ENCODE results near the gene ARL4A. TPM values are rescaled to one million over a fixed set of nuclear protein-coding genes. Genes with fewer than 3 reads are reported as not detected.

ARL4A gene
- total and polyA plus RNA-seq, 2 of the 13 experiments (the other 11 are each of a cell fraction or from before 2014, with no cell fraction given): 10.8 to 25.6 TPM

DNA sequence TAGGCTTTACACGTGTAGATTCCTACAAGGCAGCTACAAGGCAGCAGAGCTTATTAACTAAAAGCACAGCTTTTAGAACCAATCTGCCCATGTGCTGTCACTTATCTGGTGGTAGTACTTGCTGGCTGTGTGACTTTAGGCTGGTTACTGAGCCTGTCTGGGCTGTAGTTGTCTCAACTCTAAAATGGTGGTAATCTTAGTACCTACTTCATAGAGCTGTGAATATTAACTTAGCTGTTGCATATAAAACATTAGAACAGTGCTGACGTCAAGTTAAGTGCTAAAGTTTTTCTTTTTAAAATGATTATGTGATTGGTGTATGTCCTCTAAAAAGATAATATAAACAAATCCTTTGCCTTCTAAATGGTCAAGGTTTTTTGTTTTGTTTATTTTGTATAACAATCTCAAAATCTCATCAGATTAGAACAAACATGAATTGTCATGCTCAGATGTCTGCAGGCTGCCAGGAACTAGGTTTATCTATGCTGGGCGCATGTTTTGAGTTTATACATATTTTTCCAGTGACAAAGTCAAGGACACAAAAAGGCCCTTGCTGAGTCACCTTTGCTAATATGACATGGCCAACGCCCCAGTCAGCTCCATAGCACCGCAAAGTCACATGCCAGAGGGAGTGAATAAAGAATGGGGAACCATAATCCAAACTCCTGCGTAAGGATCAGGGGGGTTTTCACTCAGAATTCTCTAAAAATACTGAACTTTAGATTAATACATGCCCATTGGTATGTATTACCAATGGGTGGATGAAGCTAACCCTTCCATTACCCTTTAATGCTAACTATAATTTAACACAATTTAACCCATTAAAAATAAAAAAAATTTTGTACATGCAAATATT is 39.8 kb upstream of the ARL4A start (continued):
- TF ChIP-seq, protein P1, sequence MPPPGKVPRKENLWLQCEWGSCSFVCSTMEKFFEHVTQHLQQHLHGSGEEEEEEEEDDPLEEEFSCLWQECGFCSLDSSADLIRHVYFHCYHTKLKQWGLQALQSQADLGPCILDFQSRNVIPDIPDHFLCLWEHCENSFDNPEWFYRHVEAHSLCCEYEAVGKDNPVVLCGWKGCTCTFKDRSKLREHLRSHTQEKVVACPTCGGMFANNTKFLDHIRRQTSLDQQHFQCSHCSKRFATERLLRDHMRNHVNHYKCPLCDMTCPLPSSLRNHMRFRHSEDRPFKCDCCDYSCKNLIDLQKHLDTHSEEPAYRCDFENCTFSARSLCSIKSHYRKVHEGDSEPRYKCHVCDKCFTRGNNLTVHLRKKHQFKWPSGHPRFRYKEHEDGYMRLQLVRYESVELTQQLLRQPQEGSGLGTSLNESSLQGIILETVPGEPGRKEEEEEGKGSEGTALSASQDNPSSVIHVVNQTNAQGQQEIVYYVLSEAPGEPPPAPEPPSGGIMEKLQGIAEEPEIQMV (CRISPR knock-in tag; IDR thresholded peaks at IDR 0.05; ENCODE audit: low read depth): no peak
- TF ChIP-seq, protein P2, sequence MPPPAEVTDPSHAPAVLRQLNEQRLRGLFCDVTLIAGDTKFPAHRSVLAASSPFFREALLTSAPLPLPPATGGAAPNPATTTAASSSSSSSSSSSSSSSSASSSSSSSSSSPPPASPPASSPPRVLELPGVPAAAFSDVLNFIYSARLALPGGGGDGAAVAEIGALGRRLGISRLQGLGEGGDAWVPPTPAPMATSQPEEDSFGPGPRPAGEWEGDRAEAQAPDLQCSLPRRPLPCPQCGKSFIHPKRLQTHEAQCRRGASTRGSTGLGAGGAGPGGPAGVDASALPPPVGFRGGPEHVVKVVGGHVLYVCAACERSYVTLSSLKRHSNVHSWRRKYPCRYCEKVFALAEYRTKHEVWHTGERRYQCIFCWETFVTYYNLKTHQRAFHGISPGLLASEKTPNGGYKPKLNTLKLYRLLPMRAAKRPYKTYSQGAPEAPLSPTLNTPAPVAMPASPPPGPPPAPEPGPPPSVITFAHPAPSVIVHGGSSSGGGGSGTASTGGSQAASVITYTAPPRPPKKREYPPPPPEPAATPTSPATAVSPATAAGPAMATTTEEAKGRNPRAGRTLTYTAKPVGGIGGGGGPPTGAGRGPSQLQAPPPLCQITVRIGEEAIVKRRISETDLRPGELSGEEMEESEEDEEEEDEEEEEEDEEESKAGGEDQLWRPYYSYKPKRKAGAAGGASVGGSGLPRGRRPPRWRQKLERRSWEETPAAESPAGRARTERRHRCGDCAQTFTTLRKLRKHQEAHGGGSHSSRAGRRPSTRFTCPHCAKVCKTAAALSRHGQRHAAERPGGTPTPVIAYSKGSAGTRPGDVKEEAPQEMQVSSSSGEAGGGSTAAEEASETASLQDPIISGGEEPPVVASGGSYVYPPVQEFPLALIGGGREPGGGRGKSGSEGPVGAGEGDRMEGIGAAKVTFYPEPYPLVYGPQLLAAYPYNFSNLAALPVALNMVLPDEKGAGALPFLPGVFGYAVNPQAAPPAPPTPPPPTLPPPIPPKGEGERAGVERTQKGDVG (CRISPR knock-in tag; IDR thresholded peaks at IDR 0.05; ENCODE audit: borderline replicate concordance): no peak
- TF ChIP-seq ELF3 (CRISPR knock-in tag; IDR thresholded peaks at IDR 0.05): peak; percentile 55; the same call in 1 of the 2 replicates
- no peak for TF ChIP-seq ZNF160 (CRISPR knock-in tag; IDR thresholded peaks at IDR 0.05)
- no peak for TF ChIP-seq ZNF615 (CRISPR knock-in tag; IDR thresholded peaks at IDR 0.05; ENCODE audit: borderline replicate concordance)
- no peak for TF ChIP-seq FOXC1 (CRISPR knock-in tag; IDR thresholded peaks at IDR 0.05; ENCODE audit: borderline replicate concordance)
- no peak for TF ChIP-seq PHB2 (IDR thresholded peaks at IDR 0.05; ENCODE audit: partially characterized antibody)
- TF ChIP-seq ZMYM4 (CRISPR knock-in tag; IDR thresholded peaks at IDR 0.05): 0 out of 2 replicates have a peak, but pooled peaks have one; percentile 32
- TF ChIP-seq BHLHE40 (IDR thresholded peaks at IDR 0.05; ENCODE audit: low read length): peak; percentile 74
- peak; percentile 53; the same call in 1 of the 2 replicates for TF ChIP-seq KAT8 (CRISPR knock-in tag; IDR thresholded peaks at IDR 0.05)
- no peak for TF ChIP-seq ATF7 (IDR thresholded peaks at IDR 0.05)
- TF ChIP-seq ATF7 (CRISPR knock-in tag; IDR thresholded peaks at IDR 0.05): no peak
- no peak for TF ChIP-seq NR2F6 (IDR thresholded peaks at IDR 0.05)
- peak; percentile 69 for TF ChIP-seq NR2F6 (CRISPR knock-in tag; IDR thresholded peaks at IDR 0.05)
- no peak for TF ChIP-seq GLI4 (CRISPR knock-in tag; IDR thresholded peaks at IDR 0.05; ENCODE audit: borderline replicate concordance)
- no peak for TF ChIP-seq NFKB2 (CRISPR knock-in tag; IDR thresholded peaks at IDR 0.05; ENCODE audit: borderline replicate concordance)
- TF ChIP-seq, protein P3, sequence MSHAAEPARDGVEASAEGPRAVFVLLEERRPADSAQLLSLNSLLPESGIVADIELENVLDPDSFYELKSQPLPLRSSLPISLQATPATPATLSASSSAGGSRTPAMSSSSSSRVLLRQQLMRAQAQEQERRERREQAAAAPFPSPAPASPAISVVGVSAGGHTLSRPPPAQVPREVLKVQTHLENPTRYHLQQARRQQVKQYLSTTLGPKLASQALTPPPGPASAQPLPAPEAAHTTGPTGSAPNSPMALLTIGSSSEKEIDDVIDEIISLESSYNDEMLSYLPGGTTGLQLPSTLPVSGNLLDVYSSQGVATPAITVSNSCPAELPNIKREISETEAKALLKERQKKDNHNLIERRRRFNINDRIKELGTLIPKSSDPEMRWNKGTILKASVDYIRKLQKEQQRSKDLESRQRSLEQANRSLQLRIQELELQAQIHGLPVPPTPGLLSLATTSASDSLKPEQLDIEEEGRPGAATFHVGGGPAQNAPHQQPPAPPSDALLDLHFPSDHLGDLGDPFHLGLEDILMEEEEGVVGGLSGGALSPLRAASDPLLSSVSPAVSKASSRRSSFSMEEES (CRISPR knock-in tag; IDR thresholded peaks at IDR 0.05): peak; percentile 88
- no peak for TF ChIP-seq CBX2 (IDR thresholded peaks at IDR 0.05; ENCODE audit: low read depth, low read length)
- no peak for TF ChIP-seq CBX2 (CRISPR knock-in tag; IDR thresholded peaks at IDR 0.05; ENCODE audit: low read depth)
- no peak for TF ChIP-seq ZNF747 (CRISPR knock-in tag; IDR thresholded peaks at IDR 0.05; ENCODE audit: borderline replicate concordance)
- 0 out of 2 replicates have a peak, but pooled peaks have one; percentile 23 for TF ChIP-seq GFI1 (CRISPR knock-in tag; IDR thresholded peaks at IDR 0.05; ENCODE audit: borderline replicate concordance)
- TF ChIP-seq, protein P4, sequence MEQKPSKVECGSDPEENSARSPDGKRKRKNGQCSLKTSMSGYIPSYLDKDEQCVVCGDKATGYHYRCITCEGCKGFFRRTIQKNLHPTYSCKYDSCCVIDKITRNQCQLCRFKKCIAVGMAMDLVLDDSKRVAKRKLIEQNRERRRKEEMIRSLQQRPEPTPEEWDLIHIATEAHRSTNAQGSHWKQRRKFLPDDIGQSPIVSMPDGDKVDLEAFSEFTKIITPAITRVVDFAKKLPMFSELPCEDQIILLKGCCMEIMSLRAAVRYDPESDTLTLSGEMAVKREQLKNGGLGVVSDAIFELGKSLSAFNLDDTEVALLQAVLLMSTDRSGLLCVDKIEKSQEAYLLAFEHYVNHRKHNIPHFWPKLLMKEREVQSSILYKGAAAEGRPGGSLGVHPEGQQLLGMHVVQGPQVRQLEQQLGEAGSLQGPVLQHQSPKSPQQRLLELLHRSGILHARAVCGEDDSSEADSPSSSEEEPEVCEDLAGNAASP (CRISPR knock-in tag; IDR thresholded peaks at IDR 0.05; ENCODE audit: borderline replicate concordance): peak; percentile 52; the same call in 1 of the 2 replicates

Data from HepG2 (cell line).